H7 (cell line): ENCODE measurements around the gene NHS. TPM values are rescaled to one million over a fixed set of nuclear protein-coding genes. Genes with fewer than 3 reads are reported as not detected.

Experiments used
- DNase-seq: peaks from one replicate; pipeline ENCODE4 v3.0.0; 2012
- H3K27me3 ChIP-seq: 2 replicates; pipeline ENCODE4 v1.6.0; 2011; ENCODE audit warnings: mild to moderate bottlenecking, low read length; ENCODE audit not compliant: control insufficient read depth, insufficient read depth
- H3K36me3 ChIP-seq: replicated peaks from 2 replicates; pipeline ENCODE4 v1.5.1; 2011; ENCODE audit warnings: low read length; ENCODE audit not compliant: control insufficient read depth, insufficient read depth
- H3K4me3 ChIP-seq: 2 replicates; pipeline ENCODE4 v1.5.1; 2011; ENCODE audit warnings: low read depth, mild to moderate bottlenecking, control low read depth, low read length, moderate library complexity; ENCODE audit not compliant: insufficient read depth
- total RNA-seq: library from RNA; depleted of rRNA; stranded (reverse); fragments of >200 nt; shearing (Covaris generic); gene quantifications from 2 replicates; pipeline ENCODE4 v1.2.3, GENCODE V29; 2014

Gene NHS
- total RNA-seq, 1 experiment from 2014 or later = 5.2 TPM

DNA sequence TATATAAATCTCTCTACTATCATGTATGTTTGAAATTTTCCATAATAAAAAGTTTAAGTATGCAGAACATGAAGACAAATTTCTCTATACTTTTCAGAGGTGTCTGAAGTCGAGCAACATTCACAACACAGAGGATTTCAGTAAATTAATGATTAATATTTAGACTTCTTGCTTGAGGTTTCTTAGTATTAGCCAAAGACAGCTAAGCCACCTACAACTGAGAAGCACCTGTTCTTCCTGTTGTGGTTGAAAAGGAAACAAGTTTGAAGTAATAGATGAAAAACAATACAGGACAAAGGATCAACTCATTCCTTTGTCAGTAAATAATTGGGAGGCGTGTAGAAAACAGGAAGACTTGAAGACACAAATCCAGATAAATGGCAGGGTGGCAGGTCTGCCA lies 383.4 kb downstream of the NHS start:
- Histone ChIP-seq H3K27me3 (no peaks in the 10 kb centered on the region; the same call in 1 of the 2 replicates), H3K4me3 (no peak overlapping the region), H3K36me3 (no peaks in the 10 kb centered on the region)
- DNase-seq = no peak

DNA sequence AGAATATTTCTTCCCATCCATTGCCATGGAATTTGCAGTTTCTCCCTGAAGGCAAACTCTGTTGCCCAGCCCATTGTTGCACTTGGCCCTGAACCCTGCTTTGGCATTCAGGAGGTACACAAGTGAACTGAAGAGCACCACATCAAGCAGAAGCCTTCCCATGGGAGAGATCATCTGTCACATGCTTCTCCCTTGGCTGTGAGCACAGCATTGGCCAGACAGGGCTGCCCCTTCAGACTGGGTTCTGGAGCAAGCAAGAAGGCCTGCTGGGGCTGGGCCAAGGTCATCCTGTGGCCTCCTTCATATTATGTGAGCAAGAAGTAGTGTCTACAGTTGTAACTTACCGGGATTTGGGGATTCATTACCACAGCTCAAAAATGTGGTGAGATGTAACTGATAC lies 385.0 kb downstream of the NHS start:
- H3K27me3 ChIP-seq = no peaks in the 10 kb centered on the region; the same call in 1 of the 2 replicates
- H3K36me3 ChIP-seq = no peaks in the 10 kb centered on the region
- DNase-seq = no peak
- no peak overlapping the region for H3K4me3 ChIP-seq

GRCh38 chrX:17767734-17768133 lies 392.7 kb downstream of the NHS start:
- no peaks in the 10 kb centered on the region for H3K27me3 ChIP-seq
- no peaks in the 10 kb centered on the region for H3K36me3 ChIP-seq
- no peak for DNase-seq
- H3K4me3 ChIP-seq = no peak overlapping the region

DNA sequence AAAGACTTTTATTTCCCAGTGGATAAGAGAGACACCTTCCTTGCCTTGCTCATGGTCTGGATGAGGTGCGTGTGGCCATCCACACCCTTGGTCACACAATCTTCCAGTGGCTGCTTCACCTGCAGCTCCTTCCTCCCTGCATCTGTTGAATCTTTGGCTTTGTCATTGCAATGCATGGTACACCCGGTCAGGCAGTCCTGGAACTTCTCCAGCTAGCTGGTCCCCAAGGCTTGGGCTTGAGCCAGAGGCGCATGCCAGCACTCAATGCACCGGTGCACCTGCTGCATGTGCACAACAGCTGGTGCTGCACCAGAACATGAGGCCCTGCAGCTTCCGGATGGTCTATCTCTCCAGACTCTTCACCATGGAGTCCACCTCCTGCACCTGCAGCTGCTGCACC lies 394.0 kb downstream of the NHS start:
- Histone ChIP-seq H3K27me3 (no peaks in the 10 kb centered on the region), H3K36me3 (no peaks in the 10 kb centered on the region), H3K4me3 (no peak overlapping the region)
- no peak for DNase-seq

- H3K27me3 ChIP-seq = no peaks in the 10 kb centered on the region
- no peaks in the 10 kb centered on the region for H3K36me3 ChIP-seq
- DNase-seq = no peak
- H3K4me3 ChIP-seq = no peak overlapping the region
These were observed 394.8 kb downstream of the NHS start for GRCh38 chrX:17769701-17770269.

- no peak for DNase-seq
- H3K36me3 ChIP-seq = no peaks in the 10 kb centered on the region
- no peak overlapping the region for H3K4me3 ChIP-seq
- no peaks in the 10 kb centered on the region for H3K27me3 ChIP-seq
These were observed 398.3 kb downstream of the NHS start for GRCh38 chrX:17773221-17773876.

DNA sequence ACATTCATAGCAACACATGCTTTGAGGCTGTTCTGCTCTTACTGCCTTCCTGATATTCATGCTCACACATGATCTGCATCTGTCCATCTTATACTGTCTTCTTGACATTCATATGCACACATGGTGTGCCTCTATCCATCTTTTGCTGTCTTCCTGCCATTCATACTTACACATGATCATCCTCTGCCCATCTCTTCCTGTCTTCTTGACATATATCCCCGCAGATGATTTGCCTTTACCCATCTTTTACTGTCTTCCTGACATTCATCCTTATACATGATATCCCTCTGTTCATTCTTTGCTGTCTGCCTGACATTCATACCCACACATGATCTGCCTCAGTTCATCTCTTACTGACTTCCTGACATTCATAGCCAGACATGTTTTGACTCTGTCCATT lies 399.1 kb downstream of the NHS start:
- no peak overlapping the region for H3K4me3 ChIP-seq
- H3K36me3 ChIP-seq = no peaks in the 10 kb centered on the region
- DNase-seq = no peak
- no peaks in the 10 kb centered on the region for H3K27me3 ChIP-seq

GRCh38 chrX:17778997-17779396 lies 404.0 kb downstream of the NHS start:
- no peaks in the 10 kb centered on the region for H3K36me3 ChIP-seq
- DNase-seq = no peak
- no peak overlapping the region for H3K4me3 ChIP-seq
- H3K27me3 ChIP-seq = no peaks in the 10 kb centered on the region

- no peak for DNase-seq
- H3K4me3 ChIP-seq = no peak overlapping the region
- no peaks in the 10 kb centered on the region for H3K27me3 ChIP-seq
- no peaks in the 10 kb centered on the region for H3K36me3 ChIP-seq
These were observed 404.4 kb downstream of the NHS start for GRCh38 chrX:17779434-17779833.
